ENCODE measurements around the gene SGF29.
"Not testable (repeated sequence)": the region's sequence is repeated elsewhere in the genome, so short reads cannot be mapped to it uniquely, and the experiment has no call there.

DNA sequence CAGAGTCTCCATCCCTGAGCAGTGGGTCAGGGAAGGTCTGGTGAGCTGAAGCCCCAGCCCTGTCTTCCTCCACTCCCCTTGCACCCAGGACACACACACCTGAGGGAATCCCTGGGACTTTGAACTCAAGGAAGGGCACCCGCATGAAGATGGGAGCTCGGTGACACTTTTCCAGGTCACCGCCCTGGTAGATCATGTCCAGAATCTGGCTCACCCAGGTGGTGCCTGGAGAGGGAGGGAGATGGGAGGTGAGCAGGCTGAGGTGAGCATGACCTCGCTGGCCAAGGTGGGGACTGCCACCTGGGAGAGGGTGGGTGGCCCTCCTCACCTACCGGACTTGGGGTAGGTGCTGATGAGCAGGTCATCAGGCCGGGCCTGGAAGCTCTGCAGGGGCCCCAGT, 41.7 kb downstream of the SGF29 start:
- TF ChIP-seq, protein P1, sequence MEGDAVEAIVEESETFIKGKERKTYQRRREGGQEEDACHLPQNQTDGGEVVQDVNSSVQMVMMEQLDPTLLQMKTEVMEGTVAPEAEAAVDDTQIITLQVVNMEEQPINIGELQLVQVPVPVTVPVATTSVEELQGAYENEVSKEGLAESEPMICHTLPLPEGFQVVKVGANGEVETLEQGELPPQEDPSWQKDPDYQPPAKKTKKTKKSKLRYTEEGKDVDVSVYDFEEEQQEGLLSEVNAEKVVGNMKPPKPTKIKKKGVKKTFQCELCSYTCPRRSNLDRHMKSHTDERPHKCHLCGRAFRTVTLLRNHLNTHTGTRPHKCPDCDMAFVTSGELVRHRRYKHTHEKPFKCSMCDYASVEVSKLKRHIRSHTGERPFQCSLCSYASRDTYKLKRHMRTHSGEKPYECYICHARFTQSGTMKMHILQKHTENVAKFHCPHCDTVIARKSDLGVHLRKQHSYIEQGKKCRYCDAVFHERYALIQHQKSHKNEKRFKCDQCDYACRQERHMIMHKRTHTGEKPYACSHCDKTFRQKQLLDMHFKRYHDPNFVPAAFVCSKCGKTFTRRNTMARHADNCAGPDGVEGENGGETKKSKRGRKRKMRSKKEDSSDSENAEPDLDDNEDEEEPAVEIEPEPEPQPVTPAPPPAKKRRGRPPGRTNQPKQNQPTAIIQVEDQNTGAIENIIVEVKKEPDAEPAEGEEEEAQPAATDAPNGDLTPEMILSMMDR (conservative IDR thresholded peaks at IDR 0.05): not testable (repeated sequence)
- not testable (repeated sequence) for TF ChIP-seq ZFX (IDR thresholded peaks at IDR 0.05)
